ENCODE results near the gene ALDH7A1. TPM values are rescaled to one million over a fixed set of nuclear protein-coding genes. Genes with fewer than 3 reads are reported as not detected.

ALDH7A1 gene
- total RNA-seq, 1 donor from 2014 or later: 128 TPM

- H3K9ac ChIP-seq: no peak overlapping the region
- peaks cover 25% of the 10 kb centered on the region for H3K36me3 Mint-ChIP-seq
- no peak for DNase-seq (ENCODE audit: low spot score)
- no peaks in the 10 kb centered on the region for H3K27me3 ChIP-seq
- H3K4me1 Mint-ChIP-seq: peaks cover 5% of the 10 kb centered on the region
- TF ChIP-seq EZH2phosphoT487 (IDR thresholded peaks at IDR 0.05): no peak
- TF ChIP-seq CTCF (IDR thresholded peaks at IDR 0.05): no peak
- TF ChIP-seq EZH2 (IDR thresholded peaks at IDR 0.05): no peak
- H2AFZ ChIP-seq (replicated peaks): no peak overlapping the region
- H3K4me3 ChIP-seq: no peak overlapping the region
- no peaks in the 10 kb centered on the region for H3K9me3 ChIP-seq (ENCODE audit: low read depth)
- H3K4me2 ChIP-seq: no peak overlapping the region
- H3K36me3 ChIP-seq: peaks cover 12% of the 10 kb centered on the region
- H3K4me1 ChIP-seq: no peaks in the 10 kb centered on the region
- no peak overlapping the region for H3K27ac ChIP-seq
- no peak overlapping the region for H3K4me3 Mint-ChIP-seq
- peaks cover 100% of the 10 kb centered on the region for H3K79me2 ChIP-seq (ENCODE audit: low read depth)
- peaks cover 4% of the 10 kb centered on the region for H3K27me3 Mint-ChIP-seq (ENCODE audit: insufficient read depth, low read depth)
- H4K20me1 ChIP-seq (ENCODE audit: low read depth): peaks cover 76% of the 10 kb centered on the region
- no peaks in the 10 kb centered on the region for H3K9me3 Mint-ChIP-seq
- H3F3A ChIP-seq (ENCODE audit: low read depth): no peaks in the 10 kb centered on the region
- H3K27ac Mint-ChIP-seq: no peak overlapping the region
Observed at GRCh38 chr5:126610616-126611015, 15.6 kb upstream of the ALDH7A1 start.

- Mint-ChIP-seq H3K36me3 (peaks cover 25% of the 10 kb centered on the region), H3K4me1 (peaks cover 5% of the 10 kb centered on the region), H3K27me3 (ENCODE audit: insufficient read depth, low read depth) (peaks cover 4% of the 10 kb centered on the region), H3K27ac (no peak overlapping the region), H3K4me3 (no peak overlapping the region), H3K9me3 (no peaks in the 10 kb centered on the region)
- no peak overlapping the region for H3K27ac ChIP-seq
- H3K79me2 ChIP-seq (ENCODE audit: low read depth): peaks cover 100% of the 10 kb centered on the region
- no peaks in the 10 kb centered on the region for H3F3A ChIP-seq (ENCODE audit: low read depth)
- peaks cover 77% of the 10 kb centered on the region for H4K20me1 ChIP-seq (ENCODE audit: low read depth)
- H3K4me2 ChIP-seq: no peak overlapping the region
- TF ChIP-seq EZH2phosphoT487 (IDR thresholded peaks at IDR 0.05): no peak
- no peak for TF ChIP-seq CTCF (IDR thresholded peaks at IDR 0.05)
- no peak for TF ChIP-seq EZH2 (IDR thresholded peaks at IDR 0.05)
- H2AFZ ChIP-seq (replicated peaks): no peak overlapping the region
- H3K9ac ChIP-seq: no peak overlapping the region
- H3K27me3 ChIP-seq: no peaks in the 10 kb centered on the region
- H3K4me1 ChIP-seq: no peaks in the 10 kb centered on the region
- no peaks in the 10 kb centered on the region for H3K9me3 ChIP-seq (ENCODE audit: low read depth)
- no peak for DNase-seq (ENCODE audit: low spot score)
- H3K36me3 ChIP-seq: peaks cover 12% of the 10 kb centered on the region
- H3K4me3 ChIP-seq: no peak overlapping the region
Observed at GRCh38 chr5:126610160-126610559, 15.1 kb upstream of the ALDH7A1 start.

GRCh38 chr5:126605525-126605924, 10.5 kb upstream of the ALDH7A1 start:
- H3K4me3 ChIP-seq: no peak overlapping the region
- DNase-seq (ENCODE audit: low spot score): no peak
- H3K9me3 ChIP-seq (ENCODE audit: low read depth): no peaks in the 10 kb centered on the region
- H3K27me3 Mint-ChIP-seq (ENCODE audit: insufficient read depth, low read depth): no peaks in the 10 kb centered on the region
- H3K36me3 Mint-ChIP-seq: peaks cover 25% of the 10 kb centered on the region
- no peak overlapping the region for H3K4me3 Mint-ChIP-seq
- H3K79me2 ChIP-seq (ENCODE audit: low read depth): peaks cover 98% of the 10 kb centered on the region
- peaks cover 4% of the 10 kb centered on the region for H3K4me1 ChIP-seq
- H3K27me3 ChIP-seq: no peaks in the 10 kb centered on the region
- no peak overlapping the region for H2AFZ ChIP-seq (replicated peaks)
- H3K9me3 Mint-ChIP-seq: no peaks in the 10 kb centered on the region
- H3K9ac ChIP-seq: no peak overlapping the region
- H3K27ac ChIP-seq: no peak overlapping the region
- H3F3A ChIP-seq (ENCODE audit: low read depth): peaks cover 9% of the 10 kb centered on the region
- no peak overlapping the region for H3K27ac Mint-ChIP-seq
- H3K4me1 Mint-ChIP-seq: peaks cover 11% of the 10 kb centered on the region
- TF ChIP-seq EZH2 (IDR thresholded peaks at IDR 0.05) (no peak), EZH2phosphoT487 (IDR thresholded peaks at IDR 0.05) (no peak), CTCF (IDR thresholded peaks at IDR 0.05) (no peak)
- peak overlapping the region; percentile 27 for H3K4me2 ChIP-seq
- peaks cover 21% of the 10 kb centered on the region for H3K36me3 ChIP-seq
- H4K20me1 ChIP-seq (ENCODE audit: low read depth): peaks cover 67% of the 10 kb centered on the region

All from neural progenitor cell (in vitro differentiated cells).